NOMO-1 (cell line): ENCODE measurements around the gene LCOR.
"Not testable (repeated sequence)": the region's sequence is repeated elsewhere in the genome, so short reads cannot be mapped to it uniquely, and the experiment has no call there.

Experiments
- DNase-seq, 2 experiments: peaks; one replicate each; lab custom pipeline; 2025; ENCODE audit not compliant: unreplicated experiment in 2 of 2; lab: John Stamatoyannopoulos, UW

The LCOR gene

GRCh38 chr10:96831867-96832720 is at the start of gene LCOR:
Gene LCOR, plus strand, starts transcription at chr10:96832298. Its CDS starts 116,760 bp downstream, at chr10:96949058.
- peak; percentile 88 to 93 for DNase-seq

DNA sequence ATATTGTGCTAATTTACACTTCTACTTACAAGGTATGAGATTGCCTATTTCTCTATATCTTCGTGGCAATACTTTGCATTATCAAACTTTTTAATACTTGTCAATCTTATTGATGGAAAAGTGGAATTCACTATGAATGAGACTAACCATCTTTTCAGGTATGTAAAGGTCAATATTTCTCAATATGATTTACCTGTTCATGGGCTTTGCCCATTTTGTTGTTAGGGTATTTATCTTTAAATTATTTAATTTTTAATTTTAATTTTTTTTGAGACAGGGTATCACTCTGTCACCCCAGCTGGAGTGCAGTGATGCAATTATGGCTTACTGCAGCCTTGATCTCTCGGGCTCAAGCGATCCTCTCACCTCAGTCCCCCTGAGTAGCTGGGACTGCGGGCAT is 47.8 kb upstream of the LCOR start:
- DNase-seq = no peak

GRCh38 chr10:96789571-96790108 is 42.5 kb upstream of the LCOR start:
- DNase-seq = peak in 1 of 2 experiments; percentile 22

DNA sequence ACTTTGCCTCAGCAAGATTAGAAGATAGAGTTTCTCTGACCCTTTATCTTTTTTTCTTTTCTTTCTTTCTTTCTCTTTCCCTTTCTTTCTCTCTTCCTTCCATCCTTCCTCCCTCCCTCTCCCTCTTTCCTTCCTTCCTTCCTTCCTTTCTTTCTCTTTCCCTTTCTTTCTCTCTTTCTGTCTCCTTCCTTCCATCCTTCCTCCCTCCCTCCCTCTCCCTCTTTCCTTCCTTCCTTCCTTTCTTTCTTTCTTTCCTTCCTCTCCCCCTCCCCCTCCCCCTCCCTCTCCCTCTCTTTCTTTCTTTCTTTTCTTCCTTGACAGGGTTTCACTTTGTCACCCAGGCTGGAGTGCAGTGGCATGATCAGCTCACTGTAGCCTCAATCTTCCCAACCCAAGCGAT is 40.2 kb upstream of the LCOR start:
- DNase-seq = no peak

- DNase-seq = no peak
Measured at GRCh38 chr10:96794836-96795733, 37.0 kb upstream of the LCOR start.

DNA sequence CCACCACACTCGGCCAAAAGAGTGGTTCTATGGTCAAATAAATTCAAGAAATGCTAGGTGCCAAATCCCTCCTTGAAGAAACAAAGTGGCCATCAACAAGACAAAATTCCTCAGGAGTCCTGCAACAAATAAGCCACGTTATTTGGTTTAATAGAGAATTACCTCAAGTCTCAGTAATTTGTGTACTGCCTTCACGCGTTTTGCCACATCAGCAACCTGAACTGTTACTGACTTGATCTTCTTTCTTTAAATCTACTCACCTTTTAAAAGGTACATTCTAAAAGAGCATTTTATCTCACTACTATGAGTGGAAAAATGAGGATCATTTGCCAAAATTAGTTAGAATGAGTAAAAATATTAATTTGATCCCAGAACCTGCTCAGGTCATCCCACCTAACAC is 34.6 kb upstream of the LCOR start:
- no peak for DNase-seq

DNA sequence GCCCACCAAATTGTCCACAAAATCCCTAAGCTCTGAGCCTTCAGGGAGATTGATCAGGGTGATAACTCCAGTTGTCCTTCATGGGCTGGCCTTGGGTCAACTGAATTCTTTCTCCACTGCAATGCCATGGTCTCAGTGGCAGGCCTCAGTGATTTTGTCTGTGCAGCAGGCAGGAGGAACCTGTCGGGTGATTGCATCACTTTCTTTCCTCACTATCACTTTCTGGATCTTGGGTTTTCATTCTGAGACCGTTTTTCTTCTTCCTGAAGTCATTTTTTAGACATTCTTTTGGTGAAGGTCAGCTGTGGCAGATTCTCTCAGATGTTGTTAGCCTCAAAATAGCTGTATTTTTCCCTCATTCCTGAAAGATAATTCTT is 28.8 kb upstream of the LCOR start:
- no peak for DNase-seq

DNA sequence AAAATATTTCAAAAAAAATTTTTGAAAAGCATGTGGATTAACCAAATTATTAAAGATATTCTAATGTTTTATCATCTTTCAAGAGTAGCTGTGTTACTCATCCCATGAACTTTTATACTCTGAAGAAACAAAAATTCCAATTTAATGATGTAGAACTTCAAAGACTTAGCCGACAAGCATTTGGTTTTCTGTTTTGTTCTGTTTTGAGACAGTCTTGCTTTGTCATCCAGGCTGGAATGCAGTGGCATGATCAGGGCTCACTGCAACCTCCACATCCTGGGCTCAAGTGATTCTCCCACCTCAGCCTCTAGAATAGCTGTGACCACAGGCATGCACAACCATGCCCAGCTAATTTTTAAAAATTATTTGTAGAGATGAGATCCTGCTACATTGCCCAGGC is 17.8 kb upstream of the LCOR start:
- DNase-seq = no peak

DNA sequence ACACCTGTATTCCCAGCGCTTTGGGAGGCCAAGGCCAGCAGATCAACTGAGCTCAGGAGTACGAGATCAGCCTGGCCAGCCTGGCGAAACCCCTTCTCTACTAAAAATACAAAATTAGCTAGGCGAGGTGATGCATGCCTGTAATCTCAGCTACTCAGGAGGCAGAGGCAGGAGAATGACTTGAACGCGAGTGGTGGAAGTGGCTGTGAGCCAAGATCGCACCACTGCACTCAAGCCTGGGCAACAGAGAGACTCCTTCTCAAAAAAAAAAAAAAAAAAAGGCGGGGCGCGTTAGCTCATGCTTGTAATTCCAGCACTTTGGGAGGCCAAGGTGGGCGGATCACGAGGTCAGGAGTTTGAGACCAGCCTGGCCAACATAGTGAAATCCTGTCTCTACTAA is 13.1 kb upstream of the LCOR start:
- DNase-seq = not testable (repeated sequence)

DNA sequence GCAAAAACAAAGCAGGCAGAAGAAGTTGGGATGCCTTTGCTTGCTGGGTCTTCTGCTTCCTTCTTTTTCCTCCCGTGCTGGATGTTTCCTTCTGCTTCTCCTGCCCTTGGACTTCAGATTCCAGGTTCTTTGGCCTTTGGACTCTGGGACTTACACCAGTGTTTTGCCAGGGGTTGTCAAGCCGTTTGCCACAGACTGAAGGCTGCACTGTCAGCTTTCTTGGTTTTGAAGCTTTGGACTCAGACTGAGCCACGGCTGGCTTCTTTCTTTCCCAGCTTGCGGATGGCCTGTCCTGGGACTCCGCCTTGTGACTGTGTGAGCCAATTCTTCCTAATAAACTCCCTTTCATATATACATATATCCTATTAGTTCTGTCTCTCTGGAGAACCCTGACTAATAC is 11.3 kb upstream of the LCOR start:
- no peak for DNase-seq

DNA sequence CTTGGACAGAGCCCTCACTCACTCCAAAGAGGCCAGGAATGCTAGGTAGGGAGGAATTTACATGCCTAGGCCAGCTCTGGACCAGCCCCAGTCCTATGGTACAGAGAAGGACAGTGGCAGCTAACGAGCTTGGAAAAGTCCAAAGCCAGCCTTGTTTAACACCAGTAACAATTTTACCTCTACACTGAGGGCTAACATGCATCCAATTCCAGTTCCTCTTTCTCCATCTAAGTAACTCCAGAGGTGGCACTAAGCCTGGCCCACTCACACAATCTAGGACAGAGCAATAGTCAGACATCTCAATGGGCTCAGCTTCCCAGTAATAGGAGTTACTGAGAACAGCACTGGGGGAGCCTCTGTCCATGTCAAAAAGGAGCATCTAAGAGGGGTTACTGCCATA is 5.7 kb upstream of the LCOR start:
- DNase-seq = no peak

- DNase-seq = no peak
Measured at GRCh38 chr10:96828609-96829008, 3.5 kb upstream of the LCOR start.

- DNase-seq = no peak
Measured at GRCh38 chr10:96829029-96829773, 2.9 kb upstream of the LCOR start.

DNA sequence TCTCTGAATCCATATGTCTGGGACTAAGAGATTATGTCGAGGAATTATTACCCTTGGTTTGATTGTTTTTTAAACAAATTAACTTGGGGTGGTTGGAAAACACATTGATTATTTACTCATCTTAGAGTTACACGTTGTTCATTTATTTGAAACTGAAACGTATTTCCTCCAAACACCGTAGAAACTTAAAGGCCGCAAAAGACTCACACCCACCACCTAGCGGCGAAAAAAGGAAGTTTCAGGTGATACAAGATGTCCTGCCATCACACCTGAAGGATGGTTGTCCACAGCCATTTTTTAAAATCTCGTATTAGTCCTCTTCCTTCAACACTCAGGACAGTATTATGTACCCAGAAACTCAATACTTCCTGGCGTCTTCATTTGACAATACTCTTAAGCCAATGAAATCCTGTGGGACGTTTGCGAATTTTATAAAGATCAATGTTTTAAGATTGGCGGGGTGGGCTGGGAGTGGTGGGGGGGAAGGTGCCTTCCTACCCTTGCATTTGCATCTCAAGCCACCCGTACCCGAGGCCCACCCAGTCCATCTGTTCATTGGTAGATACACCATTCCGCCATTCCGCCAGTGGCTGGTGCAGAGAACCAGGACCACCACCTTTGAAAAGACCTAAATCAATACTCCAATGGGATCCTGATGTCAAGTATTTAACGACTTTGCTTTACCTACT is 1.4 kb upstream of the LCOR start:
- peak; percentile 61 to 71 for DNase-seq

- DNase-seq = peak in 1 of 2 experiments; percentile 11
Measured at GRCh38 chr10:96831200-96831866, 765 bp upstream of the LCOR start.

GRCh38 chr10:96832721-96833219 is 672 bp downstream of the LCOR start:
- DNase-seq = peak; percentile 78 to 83

DNA sequence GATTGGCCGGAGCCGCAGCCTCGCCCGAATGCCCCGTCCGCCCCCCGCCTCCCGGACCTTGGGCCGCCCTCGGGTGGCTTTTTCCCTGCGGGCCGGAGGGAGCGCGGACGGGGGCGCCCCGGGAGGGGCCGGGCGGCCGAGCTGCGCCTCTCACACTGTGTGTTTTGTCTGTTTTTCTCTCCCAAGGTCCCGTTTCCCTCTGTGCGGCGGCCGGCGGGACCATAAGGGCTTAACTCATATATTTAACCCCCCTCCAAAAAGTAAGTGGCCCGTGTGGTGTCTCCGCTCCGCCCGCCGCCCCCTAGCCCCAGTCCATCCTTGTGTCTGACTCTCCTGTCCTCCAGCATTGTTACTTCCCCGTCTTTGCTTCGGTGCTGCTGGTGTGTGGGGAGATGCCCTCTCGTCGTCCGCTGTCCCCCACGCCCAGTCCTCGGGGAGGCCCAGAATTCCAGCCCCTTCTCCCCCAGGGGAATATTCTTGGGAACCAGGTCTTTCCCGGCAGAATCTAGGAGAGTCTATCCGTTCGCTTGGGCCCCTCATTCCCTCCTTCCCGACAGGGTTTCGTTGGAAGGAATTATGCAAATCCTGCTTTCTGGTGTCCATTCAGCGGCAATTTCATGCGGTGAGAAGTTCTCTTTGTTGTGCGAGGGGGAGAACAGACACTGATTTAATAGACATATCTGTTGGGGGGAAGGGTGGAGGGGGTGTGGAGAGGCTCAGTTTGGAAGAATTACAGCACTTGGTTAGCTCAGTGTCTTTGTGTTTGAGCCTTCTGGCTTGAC is 1.3 kb downstream of the LCOR start:
- peak; percentile 37 to 50 for DNase-seq

GRCh38 chr10:96834120-96834519 is 2.0 kb downstream of the LCOR start:
- no peak for DNase-seq

- DNase-seq = peak in 1 of 2 experiments; percentile 12
Measured at GRCh38 chr10:96835899-96836298, 3.8 kb downstream of the LCOR start.
